H1 (cell line): Measurements from ENCODE around the gene TM9SF1. TPM values are rescaled to one million over a fixed set of nuclear protein-coding genes. Genes with fewer than 3 reads are reported as not detected.

Experiments
- CTCF ChIA-PET: fragments of 300-600 bp; sonication (Branson Sonifier 250); formaldehyde crosslinking; loops from one replicate; lab custom pipeline; 2021; ENCODE audit not compliant: partially characterized antibody; lab: Charles Lee
- POLR2A ChIA-PET: fragments of 300-600 bp; sonication (Branson Sonifier 250); formaldehyde crosslinking; loops from one replicate; lab custom pipeline; 2021; ENCODE audit warnings: inconsistent platforms; ENCODE audit not compliant: partially characterized antibody; lab: Charles Lee
- DNase-seq, 2 experiments: peaks; one replicate each; pipeline versions ENCODE4 v3.0.0 to v3.0.0-alpha.2; 2010 to 2022; ENCODE audit warnings: low spot score in 2 of 2, low read depth in 1 of 2, mixed read lengths in 1 of 2
- FAIRE-seq: peaks from 2 replicates; lab custom pipeline; 2011; peaks lifted over from hg19 to GRCh38; lab: Jason Lieb, UNC
- H2AFZ ChIP-seq: 2 replicates; pipeline ENCODE4 v1.8.1; 2012; ENCODE audit warnings: low read length, inconsistent platforms
- H2AK5ac ChIP-seq: 2 replicates; pipeline ENCODE4 v1.6.1; 2013; ENCODE audit warnings: low read depth, low read length
- H2BK120ac ChIP-seq: replicated peaks from 2 replicates; pipeline ENCODE3; 2013; ENCODE audit warnings: low read depth, low read length, inconsistent platforms
- H2BK12ac ChIP-seq: 2 replicates; pipeline ENCODE4 v1.6.1; 2013; ENCODE audit warnings: low read depth, low read length
- H2BK15ac ChIP-seq: 2 replicates; pipeline ENCODE4 v1.6.1; 2013; ENCODE audit warnings: low read length
- H2BK20ac ChIP-seq: 2 replicates; pipeline ENCODE4 v1.6.1; 2013; ENCODE audit warnings: low read length
- H2BK5ac ChIP-seq: 2 replicates; pipeline ENCODE4 v1.6.1; 2013; ENCODE audit warnings: low read depth, low read length
- H3K14ac ChIP-seq: 2 replicates; pipeline ENCODE4 v1.6.1; 2013; ENCODE audit warnings: inconsistent platforms; ENCODE audit not compliant: insufficient read length
- H3K18ac ChIP-seq: 2 replicates; pipeline ENCODE4 v1.6.1; 2013; ENCODE audit warnings: low read length; ENCODE audit errors: extremely low read depth
- H3K23ac ChIP-seq: 2 replicates; pipeline ENCODE4 v1.6.1; 2013; ENCODE audit warnings: inconsistent platforms; ENCODE audit not compliant: insufficient read length
- H3K23me2 ChIP-seq: 2 replicates; pipeline ENCODE4 v1.6.1; 2013; ENCODE audit warnings: low read depth, low read length
- H3K27ac ChIP-seq: 2 replicates; pipeline ENCODE4 v1.6.1; 2011; ENCODE audit warnings: low read depth, low read length, inconsistent platforms
- H3K27me3 ChIP-seq, 4 experiments: replicated peaks in 1 of 4; 1 replicate in 1 of 4; 2 replicates in 3 of 4; pipeline versions ENCODE4 v1.6.1 to v1.8.1; 2011 to 2013; ENCODE audit warnings: low read length in 3 of 4, mild to moderate bottlenecking in 3 of 4, inconsistent platforms in 2 of 4, mixed read lengths in 2 of 4, moderate library complexity in 1 of 4; ENCODE audit not compliant: control insufficient read depth in 3 of 4, insufficient read depth in 3 of 4; ENCODE audit errors: extremely low read depth in 1 of 4
- H3K36me3 ChIP-seq, 4 experiments: 2 replicates each; pipeline versions ENCODE4 v1.6.1 to v1.8.1; 2011 to 2013; ENCODE audit warnings: mild to moderate bottlenecking in 4 of 4, low read length in 3 of 4, moderate library complexity in 2 of 4, control low read depth in 1 of 4, inconsistent platforms in 1 of 4; ENCODE audit not compliant: insufficient read depth in 4 of 4, control insufficient read depth in 2 of 4
- H3K4ac ChIP-seq: replicated peaks from 2 replicates; pipeline ENCODE3; 2013; ENCODE audit warnings: low read length, low read depth, mixed read lengths, inconsistent platforms; ENCODE audit not compliant: insufficient read length
- H3K4me1 ChIP-seq, 4 experiments: replicated peaks in 1 of 4; 1 replicate in 1 of 4; 2 replicates in 3 of 4; pipeline versions ENCODE4 v1.6.1 to v1.8.1; 2011 to 2013; ENCODE audit warnings: low read length in 3 of 4, inconsistent platforms in 2 of 4, mixed read lengths in 1 of 4; ENCODE audit not compliant: insufficient read depth in 4 of 4, control insufficient read depth in 3 of 4
- H3K4me2 ChIP-seq, 2 experiments: 2 replicates each; pipeline versions ENCODE4 v1.6.1 to v1.8.1; 2011 to 2013; ENCODE audit warnings: low read depth in 2 of 2, low read length in 2 of 2, control low read depth in 1 of 2, inconsistent platforms in 1 of 2, mild to moderate bottlenecking in 1 of 2; ENCODE audit not compliant: insufficient read depth in 1 of 2
- H3K4me3 ChIP-seq, 4 experiments: fragments of 200-600, 300-600 bp in 1 of 4; sonication (generic), shearing (Covaris generic), sonication (Bioruptor Twin) in 1 of 4; 2 replicates each; pipeline versions ENCODE4 v1.5.1 to v1.8.1; 2011 to 2016; ENCODE audit warnings: low read length in 4 of 4, low read depth in 3 of 4, control low read depth in 2 of 4, inconsistent platforms in 2 of 4, mild to moderate bottlenecking in 2 of 4, mixed read lengths in 1 of 4, moderate library complexity in 1 of 4; ENCODE audit not compliant: insufficient read depth in 2 of 4; ENCODE audit errors: extremely low read depth in 1 of 4
- H3K56ac ChIP-seq: replicated peaks from 2 replicates; pipeline ENCODE3; 2013; ENCODE audit warnings: low read depth, mild to moderate bottlenecking, mixed read lengths, low read length, inconsistent platforms; ENCODE audit not compliant: insufficient read length
- H3K79me1 ChIP-seq: 2 replicates; pipeline ENCODE4 v1.6.1; 2013; ENCODE audit warnings: low read depth, low read length, control low read depth
- H3K79me2 ChIP-seq, 2 experiments: 2 replicates each; pipeline versions ENCODE4 v1.6.1 to v1.8.1; 2012 to 2013; ENCODE audit warnings: low read length in 2 of 2, mild to moderate bottlenecking in 2 of 2, inconsistent platforms in 1 of 2; ENCODE audit not compliant: insufficient read depth in 2 of 2, control insufficient read depth in 1 of 2
- H3K9ac ChIP-seq, 4 experiments: replicated peaks in 1 of 4; 1 replicate in 1 of 4; 2 replicates in 3 of 4; pipeline versions ENCODE4 v1.6.1 to v1.8.1; 2011 to 2013; ENCODE audit warnings: low read depth in 3 of 4, low read length in 3 of 4, control low read depth in 2 of 4, mild to moderate bottlenecking in 2 of 4, moderate library complexity in 2 of 4, inconsistent platforms in 1 of 4; ENCODE audit errors: extremely low read depth in 1 of 4
- H3K9me3 ChIP-seq, 2 experiments: 2 replicates each; pipeline versions ENCODE4 v1.6.1 to v1.8.1; 2012 to 2013; ENCODE audit warnings: mild to moderate bottlenecking in 2 of 2, moderate library complexity in 2 of 2, control low read depth in 1 of 2, inconsistent platforms in 1 of 2, low read depth in 1 of 2, low read length in 1 of 2, mixed read lengths in 1 of 2; ENCODE audit not compliant: insufficient read depth in 2 of 2
- H4K20me1 ChIP-seq, 2 experiments: replicated peaks in 1 of 2; 2 replicates each; pipeline versions ENCODE3 to v1.8.1; 2011 to 2013; ENCODE audit warnings: inconsistent platforms in 2 of 2, low read length in 2 of 2, mild to moderate bottlenecking in 1 of 2; ENCODE audit not compliant: insufficient read depth in 2 of 2, control insufficient read depth in 1 of 2
- H4K5ac ChIP-seq: 2 replicates; pipeline ENCODE4 v1.6.1; 2013; ENCODE audit warnings: low read length, low read depth, mixed read lengths, inconsistent platforms; ENCODE audit not compliant: insufficient read length
- H4K8ac ChIP-seq: 2 replicates; pipeline ENCODE4 v1.8.0; 2013; ENCODE audit warnings: mild to moderate bottlenecking, moderate library complexity, low read length, inconsistent platforms; ENCODE audit not compliant: insufficient read depth; ENCODE audit errors: extremely low read depth
- H4K91ac ChIP-seq: replicated peaks from 2 replicates; pipeline ENCODE3; 2013; ENCODE audit warnings: low read length, mixed read lengths, inconsistent platforms; ENCODE audit not compliant: insufficient read length
- POU5F1 ChIP-seq: IDR thresholded peaks from 2 replicates; pipeline ENCODE4 v1.6.1; 2011; ENCODE audit warnings: low read depth, mild to moderate bottlenecking, low read length, moderate library complexity
- SIN3A ChIP-seq, 2 experiments: IDR thresholded peaks in 1 of 2; conservative IDR thresholded peaks in 1 of 2; 2 replicates each; pipeline ENCODE4 v1.6.1; 2011 to 2012; ENCODE audit warnings: low read length in 2 of 2, improper control_type of control experiment in 1 of 2, low read depth in 1 of 2, mild to moderate bottlenecking in 1 of 2
- WGBS, 2 experiments: shearing (Covaris generic) in 1 of 2; methylation state at CpG; one replicate each; pipeline versions ENCODE4 v1.1.6 to v1.1.7; 2013 to 2015; ENCODE audit warnings: low lambda C conversion rate in 2 of 2, mixed read lengths in 2 of 2, inconsistent platforms in 1 of 2, low coverage in 1 of 2, missing lambda C conversion rate in 1 of 2; ENCODE audit not compliant: insufficient replicate concordance in 2 of 2, insufficient coverage in 1 of 2, insufficient read length in 1 of 2; ENCODE audit errors: extremely low coverage in 1 of 2, missing lambda C conversion rate in 1 of 2; 5-methylcytosine and 5-hydroxymethylcytosine counted together
- polyA plus RNA-seq, 7 experiments: library from polyadenylated mRNA; depleted of rRNA in 3 of 7; stranded (reverse) in 5 of 7; unstranded in 2 of 7; fragments of >200 nt in 5 of 7; fragments of 200-250 nt in 2 of 7; gene quantifications; 1 replicate in 5 of 7; 2 replicates in 1 of 7; 4 replicates in 1 of 7; pipeline versions ENCODE4 v1.2.1 to v1.2.3, GENCODE V29; 2011 to 2013; ENCODE audit warnings: missing spikeins in 2 of 7, mixed read lengths in 2 of 7
- total RNA-seq: library from RNA; stranded (reverse); fragmentation: NEBNext Ultra II Directional; extraction: Animal tissue kit (Norgen Biotek cat#: 25700); gene quantifications from 2 replicates; pipeline ENCODE4 v1.2.1, GENCODE V29; 2021

The TM9SF1 gene
- total and polyA plus RNA-seq, 2 of the 8 experiments (the other 6 are each of a cell fraction or from before 2014, with no cell fraction given) = 22.2 to 29.2 TPM

DNA sequence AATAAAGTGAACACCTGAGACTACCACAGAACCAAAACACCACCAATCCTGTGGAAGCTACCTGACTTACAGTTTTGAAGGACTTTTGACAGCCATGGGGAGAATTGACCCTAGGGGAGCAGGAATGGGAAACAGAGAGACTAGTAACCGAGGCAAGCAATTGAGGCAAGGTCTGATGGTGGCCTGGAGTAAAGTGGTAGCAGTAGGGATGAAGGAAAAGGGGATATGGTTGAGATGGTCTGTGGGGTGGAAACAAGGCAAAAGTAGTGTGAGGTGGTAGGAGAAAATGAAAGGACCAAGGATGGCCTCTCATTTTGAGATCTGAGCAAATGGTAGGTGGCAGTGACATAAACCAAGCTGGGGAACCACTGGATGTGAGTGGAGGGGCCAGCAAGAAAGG, 38.4 kb downstream of the TM9SF1 start:
- H3K4me1 ChIP-seq = peaks cover 0 to 10% (median 2%) of the 10 kb centered on the region in 4 experiments; a peak in 3 of 7 replicates
- H2BK20ac ChIP-seq = no peak overlapping the region
- no peak overlapping the region for H4K5ac ChIP-seq
- FAIRE-seq (no peak), DNase-seq (no peak)
- peaks cover 2 to 13% of the 10 kb centered on the region in 2 experiments for H4K20me1 ChIP-seq
- ChIA-PET POLR2A (interaction anchor here (0.9 to 2.9 kb wide), 6 partner anchors 20 to 63 kb away, joined by 3 to 9 read pairs (median 4); no protein-coding TSS in a partner anchor), CTCF (interaction anchor here (0.6 to 1.5 kb wide), 3 partner anchors 9 to 48 kb away, joined by 3 to 5 read pairs (median 3); partner anchors contain the start of gene RNF31)
- 0 out of 2 replicates have a peak, but pooled peaks cover 2% of the 10 kb centered on the region for H3K23me2 ChIP-seq
- H2AK5ac ChIP-seq = no peak overlapping the region
- no peaks in the 10 kb centered on the region for H3K79me1 ChIP-seq
- no peak overlapping the region for H2BK15ac ChIP-seq
- no peaks in the 10 kb centered on the region; a peak in 1 of 7 replicates for H3K27me3 ChIP-seq
- no peak overlapping the region for H3K4ac ChIP-seq
- H3K27ac ChIP-seq = no peak overlapping the region
- H2AFZ ChIP-seq = no peak overlapping the region
- H3K14ac ChIP-seq = no peak overlapping the region
- no peak overlapping the region for H3K9ac ChIP-seq
- no peaks in the 10 kb centered on the region for H3K9me3 ChIP-seq
- TF ChIP-seq POU5F1 = no peak
- no peak for TF ChIP-seq SIN3A (conservative IDR thresholded peaks at IDR 0.05 in 1 of 2, IDR thresholded peaks at IDR 0.05 in 1 of 2; ENCODE audit: low read depth in 1 of 2, low read length in 2 of 2)
- H3K23ac ChIP-seq = no peak overlapping the region
- H2BK5ac ChIP-seq = no peak overlapping the region
- no peak overlapping the region for H3K4me3 ChIP-seq
- H4K91ac ChIP-seq = no peak overlapping the region
- H3K36me3 ChIP-seq = peaks cover 26 to 53% (median 42%) of the 10 kb centered on the region in 4 experiments
- H3K79me2 ChIP-seq = no peaks in the 10 kb centered on the region
- H3K56ac ChIP-seq = no peak overlapping the region
- no peak overlapping the region for H3K4me2 ChIP-seq
- H4K8ac ChIP-seq = no peak overlapping the region
- no peak overlapping the region for H2BK120ac ChIP-seq
- H3K18ac ChIP-seq = no peak overlapping the region
- 95% methylated on average over 1 of the region's 1 CpG; no CpG with 5 or more reads in 1 of the 2 experiments for WGBS, 2 experiments
- no peak overlapping the region for H2BK12ac ChIP-seq
